Fibroblast of lung (primary cell): ENCODE measurements around the gene INSIG2. TPM values are rescaled to one million over a fixed set of nuclear protein-coding genes. Genes with fewer than 3 reads are reported as not detected.

Source experiments
- DNase-seq, 2 donors: peaks; one replicate each; pipeline versions ENCODE4 v3.0.0 to v3.0.0-alpha.2; 2010; ENCODE audit warnings: low read depth in 2 of 2
- H2AFZ ChIP-seq: 2 replicates; pipeline ENCODE4 v1.5.1; 2012; ENCODE audit warnings: low read length, control low read depth, inconsistent platforms
- H3K27ac ChIP-seq: 2 replicates; pipeline ENCODE4 v1.5.1; 2011; ENCODE audit warnings: low read length, control low read depth; ENCODE audit not compliant: insufficient read depth
- H3K27me3 ChIP-seq: 2 replicates; pipeline ENCODE4 v1.5.1; 2011; ENCODE audit warnings: mild to moderate bottlenecking, low read length; ENCODE audit not compliant: control insufficient read depth, insufficient read depth
- H3K36me3 ChIP-seq: 2 replicates; pipeline ENCODE4 v1.5.1; 2011; ENCODE audit warnings: low read length; ENCODE audit not compliant: control insufficient read depth, insufficient read depth
- H3K4me1 ChIP-seq: 2 replicates; pipeline ENCODE4 v1.5.1; 2011; ENCODE audit warnings: low read length; ENCODE audit not compliant: control insufficient read depth, insufficient read depth; ENCODE audit errors: extremely low read depth
- H3K4me2 ChIP-seq: 2 replicates; pipeline ENCODE4 v1.5.1; 2011; ENCODE audit warnings: low read length, control low read depth; ENCODE audit not compliant: insufficient read depth; ENCODE audit errors: extremely low read depth
- H3K4me3 ChIP-seq, 4 experiments: fragments of 200-600 bp in 1 of 4; sonication (generic) in 1 of 4; replicated peaks in 1 of 4; 2 replicates each; pipeline ENCODE4 v1.5.1; 2011 to 2016; ENCODE audit warnings: low read length in 4 of 4, low read depth in 3 of 4, mild to moderate bottlenecking in 3 of 4, control low read depth in 2 of 4, inconsistent platforms in 1 of 4, mixed read lengths in 1 of 4; ENCODE audit not compliant: insufficient read depth in 1 of 4; ENCODE audit errors: control extremely low read depth in 1 of 4
- H3K79me2 ChIP-seq: 2 replicates; pipeline ENCODE4 v1.5.1; 2012; ENCODE audit warnings: mild to moderate bottlenecking, low read length, inconsistent platforms; ENCODE audit not compliant: control insufficient read depth, insufficient read depth
- H3K9ac ChIP-seq: 2 replicates; pipeline ENCODE4 v1.5.1; 2011; ENCODE audit warnings: mild to moderate bottlenecking, low read length, control low read depth; ENCODE audit not compliant: insufficient read depth
- H3K9me3 ChIP-seq: 2 replicates; pipeline ENCODE4 v1.5.1; 2012; ENCODE audit warnings: low read depth, low read length; ENCODE audit not compliant: control insufficient read depth, insufficient read depth
- H4K20me1 ChIP-seq: 2 replicates; pipeline ENCODE4 v1.5.1; 2011; ENCODE audit warnings: low read length; ENCODE audit not compliant: control insufficient read depth, insufficient read depth; ENCODE audit errors: extremely low read depth
- EZH2 ChIP-seq: IDR thresholded peaks from 2 replicates; pipeline ENCODE4 v1.5.1; 2012; ENCODE audit warnings: low read length, control low read depth, mild to moderate bottlenecking; ENCODE audit errors: missing control alignments
- polyA plus RNA-seq, 2 donors: library from polyadenylated mRNA; depleted of rRNA in 1 of 2; stranded (reverse) in 1 of 2; unstranded in 1 of 2; fragments of >200 nt; gene quantifications; 2 replicates each; pipeline ENCODE4 v1.2.1, GENCODE V29; 2011 to 2012; ENCODE audit warnings: missing spikeins in 1 of 2
- total RNA-seq: library from RNA; depleted of rRNA; stranded (reverse); fragments of >200 nt; gene quantifications from 2 replicates; pipeline ENCODE4 v1.2.1, GENCODE V29; 2014
- TF ChIP-seq, protein P1 (sequence below), 2 donors: IDR thresholded peaks in 1 of 2; conservative IDR thresholded peaks in 1 of 2; 1 replicate in 1 of 2; 2 replicates in 1 of 2; pipeline ENCODE4 v1.5.1; 2011 to 2012; ENCODE audit warnings: low read length in 2 of 2, control low read depth in 1 of 2, inconsistent platforms in 1 of 2, low read depth in 1 of 2, mild to moderate bottlenecking in 1 of 2

INSIG2 gene
- total and polyA plus RNA-seq, 2 donors (not counting 1 experiment from before 2014, with no cell fraction given): 9.9 to 31.1 TPM

DNA sequence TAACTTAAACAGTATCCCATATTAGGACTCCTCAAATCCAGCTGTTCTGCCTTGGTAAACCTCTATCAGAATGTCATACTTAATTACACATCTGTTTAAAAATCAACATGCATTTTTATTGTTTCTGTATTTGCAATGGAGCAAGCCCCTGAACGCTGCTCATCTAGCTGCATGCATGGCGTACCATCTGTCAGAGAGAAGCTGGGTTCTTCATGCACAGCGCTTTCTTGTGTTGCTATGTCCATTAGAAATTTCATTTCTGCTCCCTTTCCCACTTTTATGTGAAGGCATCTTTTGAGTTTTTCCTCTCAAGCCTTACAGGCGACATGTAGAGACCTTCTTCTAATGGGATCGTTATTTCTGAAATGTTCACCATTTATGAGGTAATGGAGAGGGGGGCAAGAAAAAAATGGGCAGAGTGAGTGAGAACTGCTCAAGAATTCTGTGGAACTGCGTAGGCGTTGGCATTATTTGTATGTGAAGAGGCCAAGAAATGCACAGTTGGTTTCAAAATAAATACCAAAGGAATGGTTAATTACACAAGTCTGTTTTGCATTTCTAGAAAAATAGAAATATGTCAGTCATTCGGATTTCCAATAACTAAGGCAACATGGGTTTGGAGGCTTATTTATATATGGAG lies 31.6 kb downstream of the INSIG2 start:
- peak in 1 of 2 donors; percentile 36 for DNase-seq
- no peak overlapping the region for H3K27ac ChIP-seq
- no peaks in the 10 kb centered on the region for H4K20me1 ChIP-seq
- no peaks in the 10 kb centered on the region for H3K36me3 ChIP-seq
- no peak overlapping the region for H2AFZ ChIP-seq
- H3K79me2 ChIP-seq: no peaks in the 10 kb centered on the region
- H3K27me3 ChIP-seq: no peaks in the 10 kb centered on the region
- H3K4me1 ChIP-seq: peaks cover 2% of the 10 kb centered on the region
- no peaks in the 10 kb centered on the region for H3K9me3 ChIP-seq
- TF ChIP-seq EZH2: no peak
- TF ChIP-seq, protein P1, sequence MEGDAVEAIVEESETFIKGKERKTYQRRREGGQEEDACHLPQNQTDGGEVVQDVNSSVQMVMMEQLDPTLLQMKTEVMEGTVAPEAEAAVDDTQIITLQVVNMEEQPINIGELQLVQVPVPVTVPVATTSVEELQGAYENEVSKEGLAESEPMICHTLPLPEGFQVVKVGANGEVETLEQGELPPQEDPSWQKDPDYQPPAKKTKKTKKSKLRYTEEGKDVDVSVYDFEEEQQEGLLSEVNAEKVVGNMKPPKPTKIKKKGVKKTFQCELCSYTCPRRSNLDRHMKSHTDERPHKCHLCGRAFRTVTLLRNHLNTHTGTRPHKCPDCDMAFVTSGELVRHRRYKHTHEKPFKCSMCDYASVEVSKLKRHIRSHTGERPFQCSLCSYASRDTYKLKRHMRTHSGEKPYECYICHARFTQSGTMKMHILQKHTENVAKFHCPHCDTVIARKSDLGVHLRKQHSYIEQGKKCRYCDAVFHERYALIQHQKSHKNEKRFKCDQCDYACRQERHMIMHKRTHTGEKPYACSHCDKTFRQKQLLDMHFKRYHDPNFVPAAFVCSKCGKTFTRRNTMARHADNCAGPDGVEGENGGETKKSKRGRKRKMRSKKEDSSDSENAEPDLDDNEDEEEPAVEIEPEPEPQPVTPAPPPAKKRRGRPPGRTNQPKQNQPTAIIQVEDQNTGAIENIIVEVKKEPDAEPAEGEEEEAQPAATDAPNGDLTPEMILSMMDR (conservative IDR thresholded peaks at IDR 0.05 in 1 of 2, IDR thresholded peaks at IDR 0.05 in 1 of 2; ENCODE audit: low read depth in 1 of 2, low read length in 2 of 2): no peak
- H3K9ac ChIP-seq: no peak overlapping the region
- no peak overlapping the region for H3K4me2 ChIP-seq
- H3K4me3 ChIP-seq: no peak overlapping the region

DNA sequence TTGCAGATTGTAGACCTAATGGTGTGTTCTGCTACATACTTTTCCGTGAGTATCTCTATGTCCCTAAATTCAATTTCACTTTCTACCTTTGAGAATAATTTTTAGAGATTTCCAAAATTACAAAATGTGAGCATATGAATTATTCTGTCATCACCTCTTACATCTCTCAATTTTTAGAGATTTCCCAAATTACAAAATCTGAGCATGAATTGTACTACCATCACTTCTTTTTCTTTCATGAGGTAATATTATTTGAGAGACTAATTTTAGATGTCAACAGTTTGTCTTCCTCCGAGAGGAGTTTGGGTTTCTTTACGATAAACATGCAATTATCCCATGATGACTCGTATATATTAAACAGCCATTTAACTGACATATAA lies 32.1 kb downstream of the INSIG2 start:
- Histone ChIP-seq H3K27me3 (no peaks in the 10 kb centered on the region), H3K4me2 (no peak overlapping the region), H3K79me2 (no peaks in the 10 kb centered on the region), H3K27ac (no peak overlapping the region), H2AFZ (no peak overlapping the region), H3K9me3 (no peaks in the 10 kb centered on the region), H4K20me1 (no peaks in the 10 kb centered on the region), H3K4me3 (no peak overlapping the region), H3K9ac (no peak overlapping the region), H3K4me1 (peaks cover 2% of the 10 kb centered on the region), H3K36me3 (no peaks in the 10 kb centered on the region)
- DNase-seq: no peak
- TF ChIP-seq, protein P1 (conservative IDR thresholded peaks at IDR 0.05 in 1 of 2, IDR thresholded peaks at IDR 0.05 in 1 of 2; ENCODE audit: low read depth in 1 of 2, low read length in 2 of 2): no peak
- TF ChIP-seq EZH2: no peak

DNA sequence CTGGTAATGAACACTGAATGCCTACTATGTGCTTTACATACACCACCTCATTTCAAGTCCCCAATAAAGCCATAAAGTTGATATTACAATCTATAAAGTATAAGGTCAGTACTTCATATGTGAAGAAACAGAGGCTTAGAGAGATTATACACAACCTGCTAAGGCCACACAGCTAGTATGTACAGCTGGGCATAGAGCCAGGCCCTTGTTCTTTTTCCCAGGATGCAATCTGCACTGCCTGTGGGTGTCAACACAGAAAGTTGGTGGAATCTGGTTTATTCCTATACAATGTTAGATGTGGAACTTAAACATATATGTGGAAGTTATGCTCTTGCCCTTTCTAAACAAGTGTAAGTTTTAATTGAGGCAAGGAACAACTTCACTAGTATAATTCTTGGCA lies 32.8 kb downstream of the INSIG2 start:
- TF ChIP-seq EZH2: no peak
- TF ChIP-seq, protein P1 (conservative IDR thresholded peaks at IDR 0.05 in 1 of 2, IDR thresholded peaks at IDR 0.05 in 1 of 2; ENCODE audit: low read depth in 1 of 2, low read length in 2 of 2): no peak
- Histone ChIP-seq H3K27ac (no peak overlapping the region), H3K4me2 (no peak overlapping the region), H3K9ac (no peak overlapping the region), H3K36me3 (no peaks in the 10 kb centered on the region), H2AFZ (no peak overlapping the region), H3K4me3 (no peak overlapping the region), H4K20me1 (no peaks in the 10 kb centered on the region), H3K4me1 (peaks cover 2% of the 10 kb centered on the region), H3K27me3 (no peaks in the 10 kb centered on the region), H3K79me2 (no peaks in the 10 kb centered on the region), H3K9me3 (no peaks in the 10 kb centered on the region)
- DNase-seq: no peak
